ENCODE data around the gene SNAI3. TPM values are rescaled to one million over a fixed set of nuclear protein-coding genes. Genes with fewer than 3 reads are reported as not detected.

Gene SNAI3
- total RNA-seq, 4 donors from 2014 or later: 0.26 to 0.83 (median 0.59) TPM

DNA sequence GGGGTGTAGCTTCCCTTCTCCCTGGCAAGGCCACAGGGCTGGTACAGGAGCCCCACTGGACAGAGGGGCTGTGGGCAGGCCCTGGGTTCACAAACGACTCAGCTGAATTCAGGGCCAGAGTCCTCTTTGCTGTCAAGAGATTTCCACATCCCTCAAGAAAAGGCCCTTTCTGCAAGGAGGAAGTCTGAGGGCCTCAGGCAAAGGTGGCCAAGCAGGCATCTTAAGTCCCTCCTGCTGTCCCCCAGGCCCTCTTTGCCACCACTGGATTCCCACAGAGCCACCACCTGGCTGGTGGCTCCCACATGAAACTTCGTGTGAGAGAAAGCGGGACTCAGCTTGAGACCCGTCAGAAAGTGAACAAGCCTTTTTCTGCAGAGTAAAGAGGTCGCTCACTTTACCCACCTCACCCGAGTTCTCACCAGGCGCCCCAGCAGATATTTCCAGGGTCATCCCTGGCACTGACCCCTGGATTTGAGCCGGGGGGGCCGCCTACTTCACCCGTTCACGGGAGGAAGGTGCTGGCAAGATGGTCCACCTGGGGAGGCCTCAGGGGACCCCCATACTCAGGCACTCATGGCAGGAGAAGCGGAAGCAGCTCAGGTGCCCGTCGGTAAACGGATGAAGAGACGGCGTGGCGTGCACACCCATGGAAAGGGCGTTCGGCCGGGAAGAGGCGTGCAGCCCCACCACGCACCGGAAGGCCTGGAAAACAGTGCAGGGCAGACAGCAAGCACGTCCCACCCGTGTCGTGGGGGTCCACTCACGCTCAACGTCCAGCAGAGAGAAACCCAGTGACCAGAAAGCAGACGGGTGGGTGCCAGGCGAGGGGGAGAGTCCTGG, 16.3 kb upstream of the SNAI3 start:
- Histone ChIP-seq H3K36me3 (peaks cover 11 to 54% (median 37%) of the 10 kb centered on the region in 4 donors), H3K27ac (replicated peaks in 1 of 4) (peak overlapping the region in 3 of 4 donors; percentile 46 to 66 (median 63)), H3K9me3 (no peaks in the 10 kb centered on the region), H3K4me3 (peak overlapping the region in 2 of 4 donors; percentile 4), H3K27me3 (no peaks in the 10 kb centered on the region), H3K4me1 (peaks cover 54 to 72% (median 68%) of the 10 kb centered on the region in 4 donors)
- TF ChIP-seq POLR2A (IDR thresholded peaks at IDR 0.05; ENCODE audit: low read depth) (no peak), EP300 (IDR thresholded peaks at IDR 0.05) (no peak), CTCF (IDR thresholded peaks at IDR 0.05) (no peak), POLR2AphosphoS5 (IDR thresholded peaks at IDR 0.05) (no peak)
- 79% methylated on average over 15 of the region's 31 CpGs for WGBS
- intact Hi-C loops (cut with DNase I): no loop called here
- DNase-seq (ENCODE audit: extremely low spot score): no peak

- intact Hi-C loops (cut with DNase I): no loop called here
- Histone ChIP-seq H3K4me1 (peaks cover 47 to 64% (median 60%) of the 10 kb centered on the region in 4 donors), H3K27ac (replicated peaks in 1 of 4) (peak overlapping the region; percentile 34 to 63 (median 47)), H3K9me3 (no peaks in the 10 kb centered on the region), H3K27me3 (no peaks in the 10 kb centered on the region), H3K4me3 (peak overlapping the region in 2 of 4 donors; percentile 9 to 18), H3K36me3 (peaks cover 19 to 63% (median 45%) of the 10 kb centered on the region in 4 donors)
- 66% methylated on average over 22 of the region's 30 CpGs for WGBS
- no peak for DNase-seq (ENCODE audit: extremely low spot score)
- no peak for TF ChIP-seq POLR2A (IDR thresholded peaks at IDR 0.05; ENCODE audit: low read depth)
- no peak for TF ChIP-seq CTCF (IDR thresholded peaks at IDR 0.05)
- TF ChIP-seq EP300 (IDR thresholded peaks at IDR 0.05): no peak
- no peak for TF ChIP-seq POLR2AphosphoS5 (IDR thresholded peaks at IDR 0.05)
These were observed 15.5 kb upstream of the SNAI3 start for GRCh38 chr16:88701581-88702370.

DNA sequence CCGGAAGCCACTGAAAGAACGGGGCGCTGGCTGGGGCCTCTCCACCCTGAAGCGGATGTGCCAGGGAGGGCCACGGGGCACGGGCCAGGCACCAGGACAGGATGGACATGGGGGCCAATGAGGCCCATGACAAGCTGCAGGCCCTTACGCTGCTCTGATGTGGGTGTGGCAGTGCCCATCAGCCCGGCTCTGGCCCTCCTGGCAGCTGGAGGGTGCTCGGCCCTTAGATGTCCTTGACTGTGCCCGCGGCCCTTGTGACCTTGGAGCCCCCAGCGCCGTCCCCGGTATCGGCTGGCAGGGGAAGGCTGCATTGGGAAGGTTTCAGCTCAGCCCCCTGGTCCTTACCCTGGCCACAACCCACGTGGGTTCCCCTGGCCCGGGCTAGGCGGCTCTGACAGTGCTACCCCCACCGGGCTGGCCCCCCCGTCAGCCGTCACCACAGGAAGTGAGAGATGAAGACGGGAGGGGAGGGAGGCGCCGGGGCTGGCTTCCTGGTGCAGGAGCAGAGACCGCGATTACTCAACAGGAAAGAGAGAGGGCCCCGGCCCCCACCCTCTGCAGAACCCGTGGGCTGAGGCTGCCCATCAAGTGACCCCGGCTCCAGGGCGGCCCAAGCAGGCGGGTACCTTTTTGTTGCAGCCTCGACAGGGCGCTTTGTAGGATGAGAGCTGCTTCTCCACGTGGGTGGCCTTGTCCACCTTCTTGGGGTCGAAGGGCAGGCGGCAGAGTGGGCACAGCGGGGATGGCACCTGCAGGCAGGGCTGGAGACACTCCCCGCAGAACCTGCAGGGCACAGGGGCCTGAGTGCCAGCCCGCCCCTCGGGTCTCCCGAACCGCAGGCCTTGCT, 14.6 kb upstream of the SNAI3 start:
- Histone ChIP-seq H3K9me3 (no peaks in the 10 kb centered on the region), H3K4me3 (peak overlapping the region in 3 of 4 donors; percentile 5 to 22 (median 9)), H3K27me3 (no peaks in the 10 kb centered on the region), H3K27ac (replicated peaks in 1 of 4) (peak overlapping the region; percentile 48 to 63 (median 55)), H3K4me1 (peaks cover 45 to 59% (median 58%) of the 10 kb centered on the region in 4 donors), H3K36me3 (peaks cover 19 to 72% (median 54%) of the 10 kb centered on the region in 4 donors)
- TF ChIP-seq POLR2AphosphoS5 (IDR thresholded peaks at IDR 0.05): peak in 1 of 2 donors; percentile 37
- no peak for TF ChIP-seq CTCF (IDR thresholded peaks at IDR 0.05)
- intact Hi-C loops (cut with DNase I): no loop called here
- peak; percentile 98 for DNase-seq (ENCODE audit: extremely low spot score)
- 68% methylated on average over 10 of the region's 42 CpGs for WGBS

DNA sequence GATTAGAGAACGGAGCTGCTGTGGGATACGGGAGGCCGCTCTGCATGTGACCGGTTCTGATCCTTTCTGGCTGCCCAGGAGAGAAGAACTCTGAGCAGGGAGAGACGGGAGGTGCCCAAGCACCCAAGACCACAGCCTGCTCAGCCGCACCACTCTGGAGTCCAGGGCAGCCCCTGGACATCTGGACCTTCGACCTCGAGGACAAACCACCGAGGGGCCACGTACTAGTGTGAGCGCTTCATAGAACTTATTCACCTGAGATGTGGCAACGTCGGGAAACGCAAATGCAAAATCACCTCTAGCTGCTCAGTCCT, 14.0 kb upstream of the SNAI3 start:
- intact Hi-C loops (cut with DNase I): no loop called here
- H3K4me1 ChIP-seq: peaks cover 42 to 55% (median 54%) of the 10 kb centered on the region in 4 donors
- H3K4me3 ChIP-seq: peak overlapping the region in 1 of 4 donors; percentile 22
- H3K9me3 ChIP-seq: no peaks in the 10 kb centered on the region
- TF ChIP-seq EP300 (IDR thresholded peaks at IDR 0.05) (no peak), CTCF (IDR thresholded peaks at IDR 0.05) (no peak), POLR2AphosphoS5 (IDR thresholded peaks at IDR 0.05) (no peak), POLR2A (IDR thresholded peaks at IDR 0.05; ENCODE audit: low read depth) (no peak)
- no peak for DNase-seq (ENCODE audit: extremely low spot score)
- H3K27me3 ChIP-seq: no peaks in the 10 kb centered on the region
- H3K36me3 ChIP-seq: peaks cover 19 to 76% (median 59%) of the 10 kb centered on the region in 4 donors
- WGBS: 72% methylated on average over 10 of the region's 14 CpGs
- peak overlapping the region in 2 of 4 donors; percentile 62 to 63 for H3K27ac ChIP-seq (replicated peaks in 1 of 4)

All from esophagus muscularis mucosa (tissue), 4 donors.